ENCODE measurements around the gene IL17RB.

- no peak for TF ChIP-seq POLR2A (IDR thresholded peaks at IDR 0.05; ENCODE audit: low read length)
- no peak for TF ChIP-seq CTCF (IDR thresholded peaks at IDR 0.05)
- TF ChIP-seq EP300 (IDR thresholded peaks at IDR 0.05), result no peak
- no peak for TF ChIP-seq JUN (IDR thresholded peaks at IDR 0.05)
- TF ChIP-seq REST (IDR thresholded peaks at IDR 0.05), result no peak
These were observed 25.4 kb upstream of the IL17RB start for GRCh38 chr3:53820756-53821580.
